Measurements from ENCODE around the gene CHD8. TPM values are rescaled to one million over a fixed set of nuclear protein-coding genes. Genes with fewer than 3 reads are reported as not detected.
"Not testable (repeated sequence)": the region's sequence is repeated elsewhere in the genome, so short reads cannot be mapped to it uniquely, and the experiment has no call there.

CHD8 gene
- 10 to 100 TPM; 75.2 to 78.5 (median 76.0) TPM for polyA plus RNA-seq (ENCODE audit: insufficient read length in 3 of 3)

GRCh38 chr14:21455912-21456667, at the start of gene CHD8:
CHD8 (minus strand) TSS chr14:21456123; CDS start chr14:21431643, 24,480 bp downstream.
- peak; percentile 98 to 99 (median 98) for DNase-seq (ENCODE audit: low read depth in 3 of 3, low spot score in 2 of 3)

DNA sequence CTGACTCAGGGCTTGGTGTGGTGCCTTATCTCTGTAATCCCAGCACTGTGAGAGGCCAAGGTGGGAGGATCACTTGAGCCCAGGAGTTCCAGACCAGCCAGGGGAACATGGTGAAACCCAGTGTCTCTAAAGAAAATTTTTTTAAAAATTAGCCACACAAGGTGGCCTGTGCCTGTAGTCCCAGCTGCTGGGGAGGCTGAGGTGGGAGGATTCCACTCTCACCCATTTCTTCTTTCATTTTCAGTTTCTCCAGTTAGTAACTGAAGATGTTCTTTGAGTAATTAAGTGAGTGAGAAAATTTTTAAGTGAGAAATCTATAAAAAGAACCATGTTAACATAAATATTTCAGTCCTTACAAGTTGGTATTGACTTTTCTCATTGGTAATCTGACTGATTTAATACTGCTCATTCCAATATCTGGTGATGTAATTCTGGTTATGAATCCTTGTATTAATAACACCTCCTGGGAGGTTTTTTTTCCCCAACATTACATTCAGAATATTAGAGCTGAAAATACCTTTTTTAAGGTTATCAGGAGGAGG, 49.2 kb upstream of the CHD8 start:
- no peak for DNase-seq (ENCODE audit: low read depth in 3 of 3, low spot score in 2 of 3)

- no peak for DNase-seq (ENCODE audit: low read depth in 3 of 3, low spot score in 2 of 3)
Observed at GRCh38 chr14:21503376-21503775, 47.5 kb upstream of the CHD8 start.

GRCh38 chr14:21501568-21501967, 45.6 kb upstream of the CHD8 start:
- no peak for DNase-seq (ENCODE audit: low read depth in 3 of 3, low spot score in 2 of 3)

- DNase-seq (ENCODE audit: low read depth in 3 of 3, low spot score in 2 of 3) = peak in 1 of 3 donors; percentile 50
Observed at GRCh38 chr14:21498540-21499526, 42.9 kb upstream of the CHD8 start.

DNA sequence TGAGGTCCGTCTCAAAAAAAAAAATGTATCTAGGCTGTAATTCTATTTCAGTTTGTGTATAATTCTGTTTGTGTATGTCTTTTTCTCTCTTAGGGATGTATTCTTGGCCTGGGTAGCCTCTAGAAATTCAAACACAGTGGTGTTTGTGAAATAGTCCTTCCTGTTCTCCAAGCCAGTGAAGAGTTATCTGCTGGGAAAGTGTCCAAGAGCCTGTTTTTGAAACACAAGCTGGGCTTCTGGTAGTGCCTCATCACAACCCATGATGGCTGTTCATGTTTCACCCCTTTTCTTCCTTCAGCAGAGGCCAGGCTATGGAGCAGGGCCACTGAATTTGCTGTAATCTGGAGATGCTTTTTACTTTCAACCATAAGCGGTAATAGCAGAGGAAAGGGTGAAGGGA, 40.5 kb upstream of the CHD8 start:
- DNase-seq (ENCODE audit: low read depth in 3 of 3, low spot score in 2 of 3) = no peak

DNA sequence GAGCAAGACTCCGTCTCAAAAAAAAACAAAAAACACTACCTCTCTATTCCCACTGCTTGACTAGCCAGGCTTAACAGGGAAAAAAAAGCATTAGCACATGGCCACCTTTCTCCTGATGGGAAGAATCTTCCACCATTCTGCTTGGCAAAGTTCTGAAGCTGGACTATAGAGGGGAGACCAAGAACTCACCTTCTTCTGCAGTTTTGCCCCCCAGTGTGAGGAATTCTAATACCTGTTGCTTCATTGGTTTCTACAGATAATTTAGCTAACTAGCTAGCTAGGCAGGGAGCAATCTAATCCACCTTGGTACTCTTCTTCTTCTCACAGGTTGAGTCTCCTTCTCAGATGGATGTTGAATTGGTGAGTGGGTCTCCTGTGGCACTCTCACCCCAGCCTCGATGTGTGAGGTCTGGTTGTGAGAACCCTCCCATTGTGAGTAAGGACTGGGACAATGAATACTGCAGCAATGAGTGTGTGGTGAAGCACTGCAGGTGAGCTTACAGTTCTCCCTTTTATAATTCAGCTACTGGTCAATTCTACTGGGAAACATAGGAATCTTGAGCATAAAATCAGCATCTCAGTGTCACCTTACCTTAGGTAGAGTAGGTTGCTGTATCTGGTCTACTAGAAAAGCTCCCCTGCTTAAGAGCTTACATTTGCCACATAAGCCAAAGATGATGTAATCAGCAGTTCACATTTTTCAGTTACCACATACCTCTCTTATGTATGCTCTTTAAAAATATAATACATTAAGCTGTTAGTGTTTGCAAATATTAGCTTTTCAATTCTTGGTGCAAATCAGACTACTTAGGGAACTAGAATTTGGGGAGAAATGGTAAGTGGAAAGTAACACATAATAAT, 39.2 kb upstream of the CHD8 start:
- no peak for DNase-seq (ENCODE audit: low read depth in 3 of 3, low spot score in 2 of 3)

DNA sequence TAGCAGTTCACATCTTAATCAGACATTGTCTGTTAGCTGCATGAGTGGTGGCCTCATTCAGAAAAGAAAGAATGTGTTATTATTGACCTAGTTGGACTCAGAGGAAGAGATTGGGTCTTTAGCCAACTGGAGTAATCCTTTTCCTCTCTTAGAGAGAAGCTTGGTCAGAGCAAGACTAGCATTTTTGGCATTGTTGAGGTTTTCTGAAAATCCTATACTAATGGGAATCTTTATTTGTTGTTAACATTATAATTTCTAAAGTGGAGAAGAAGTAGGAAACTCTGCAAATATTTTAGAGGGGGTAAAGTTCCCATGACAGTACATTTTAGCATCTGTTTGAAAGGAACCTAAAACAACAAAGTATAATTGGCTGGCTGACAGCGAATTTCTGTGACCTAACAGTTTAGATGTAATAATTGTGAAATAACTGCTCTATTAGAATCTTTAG, 30.7 kb upstream of the CHD8 start:
- DNase-seq (ENCODE audit: low read depth in 3 of 3, low spot score in 2 of 3) = no peak

GRCh38 chr14:21476925-21477681, 21.2 kb upstream of the CHD8 start, which contains the start of the genes RAB2B and TOX4:
RAB2B (minus strand) TSS chr14:21476959; CDS start chr14:21476872, 87 bp downstream.
TOX4 (plus strand) TSS chr14:21477195; CDS start chr14:21477279, 84 bp downstream.
- peak; percentile 97 to 99 (median 97) for DNase-seq (ENCODE audit: low read depth in 3 of 3, low spot score in 2 of 3)

GRCh38 chr14:21476523-21476924, 20.6 kb upstream of the CHD8 start:
- peak in 2 of 3 donors; percentile 65 to 68 for DNase-seq (ENCODE audit: low read depth in 3 of 3, low spot score in 2 of 3)

DNA sequence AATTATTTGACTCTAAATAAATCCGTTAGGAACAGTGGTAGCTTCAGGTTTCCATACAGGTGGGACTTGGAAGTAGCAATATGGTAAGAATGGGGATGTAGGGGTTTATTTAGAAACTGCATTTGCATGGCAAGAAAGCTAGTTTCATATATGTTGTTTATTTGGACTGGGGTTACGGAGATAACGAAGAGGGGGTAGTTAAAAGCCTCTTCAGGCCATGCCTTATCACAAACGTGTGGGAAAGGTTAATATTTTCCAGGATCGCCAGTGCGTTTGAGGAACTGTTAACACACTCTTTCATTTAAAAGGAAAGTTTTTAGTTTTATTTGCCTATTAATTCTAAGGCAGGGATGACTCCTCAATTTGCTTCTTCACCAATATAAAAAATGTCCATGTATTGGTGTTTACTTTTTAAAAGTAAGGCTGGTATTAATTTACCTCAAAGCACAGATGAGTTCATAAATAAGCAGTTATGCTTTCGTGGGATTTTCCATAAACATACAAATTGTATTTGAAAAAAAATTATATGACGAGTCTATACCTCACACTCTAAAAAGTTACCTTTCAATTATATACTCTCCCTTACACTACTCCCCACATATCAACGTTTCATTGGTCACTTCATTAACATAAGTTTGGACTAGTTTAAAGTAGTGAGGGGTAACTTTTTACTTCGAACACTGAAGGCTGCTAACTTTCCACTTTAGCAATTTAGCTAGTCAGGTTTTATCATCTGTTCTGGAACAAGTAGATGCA, 20.0 kb upstream of the CHD8 start:
- DNase-seq (ENCODE audit: low read depth in 3 of 3, low spot score in 2 of 3) = no peak

DNA sequence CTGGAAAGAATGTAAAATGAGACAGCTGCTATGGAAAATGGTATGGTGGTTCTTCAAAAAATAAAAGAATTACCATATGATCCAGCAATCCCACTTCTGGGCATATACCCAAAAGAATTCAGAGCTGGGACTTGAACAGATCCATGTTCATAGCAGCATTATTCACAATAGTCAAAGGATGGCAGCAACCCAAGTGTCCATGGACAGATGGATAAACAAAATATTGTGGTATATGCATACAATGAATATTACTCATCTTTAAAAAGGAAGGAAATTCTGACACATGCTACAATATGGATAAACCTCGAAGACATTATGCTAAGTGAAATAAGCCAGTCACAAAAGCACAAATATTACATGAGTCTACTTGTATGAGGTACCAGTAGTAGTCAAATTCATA, 11.7 kb upstream of the CHD8 start:
- DNase-seq (ENCODE audit: low read depth in 3 of 3, low spot score in 2 of 3) = no peak

DNA sequence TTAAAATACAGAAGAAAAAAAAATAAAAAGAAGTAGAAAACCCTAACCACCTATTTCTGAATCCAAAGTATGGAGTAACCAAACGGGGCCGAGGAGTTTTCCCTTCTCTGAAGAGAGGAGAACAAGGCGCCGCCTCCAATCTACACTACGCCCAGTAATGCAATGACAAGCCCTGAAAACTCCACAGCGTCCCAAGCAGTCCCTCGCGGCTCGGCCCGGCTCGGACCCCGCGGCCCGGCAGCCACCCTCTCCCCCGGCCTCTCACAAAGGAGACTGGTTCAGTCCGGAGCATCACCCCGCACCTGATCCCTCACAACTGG, 371 bp downstream of the CHD8 start:
- no peak for DNase-seq (ENCODE audit: low read depth in 3 of 3, low spot score in 2 of 3)

GRCh38 chr14:21454843-21455544, 929 bp downstream of the CHD8 start:
- DNase-seq (ENCODE audit: low read depth in 3 of 3, low spot score in 2 of 3) = no peak

GRCh38 chr14:21449899-21450216, 6.1 kb downstream of the CHD8 start:
- DNase-seq (ENCODE audit: low read depth in 3 of 3, low spot score in 2 of 3) = no peak

GRCh38 chr14:21442657-21443056, 13.3 kb downstream of the CHD8 start:
- DNase-seq (ENCODE audit: low read depth in 3 of 3, low spot score in 2 of 3) = not testable (repeated sequence)

GRCh38 chr14:21440859-21441258, 15.1 kb downstream of the CHD8 start:
- no peak for DNase-seq (ENCODE audit: low read depth in 3 of 3, low spot score in 2 of 3)
